ENCODE measurements around the gene BBLN. TPM values are rescaled to one million over a fixed set of nuclear protein-coding genes. Genes with fewer than 3 reads are reported as not detected.

Gene BBLN
- total RNA-seq, 1 donor from 2014 or later = 26.3 TPM

DNA sequence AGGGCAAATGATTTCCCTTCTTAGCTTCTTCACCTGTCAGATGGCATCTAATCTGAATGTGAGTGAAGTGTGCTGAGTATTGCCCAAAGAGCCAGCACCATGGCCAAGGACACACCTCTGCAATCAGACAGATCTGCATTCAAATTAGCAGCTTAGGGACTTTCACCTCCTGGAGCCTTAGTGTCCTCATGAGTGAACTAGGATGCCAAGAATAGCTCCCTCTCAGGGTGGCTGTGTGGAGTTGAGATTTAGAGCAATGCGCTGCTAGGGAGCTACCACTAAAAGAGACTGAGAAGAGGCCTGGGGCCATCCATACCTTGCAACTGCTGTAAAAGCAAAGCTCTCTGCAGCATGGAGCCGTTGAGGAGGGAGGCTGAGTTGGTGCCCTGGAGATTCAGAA is 29.9 kb downstream of the BBLN start:
- no peak for DNase-seq (ENCODE audit: low read depth in 2 of 2)

DNA sequence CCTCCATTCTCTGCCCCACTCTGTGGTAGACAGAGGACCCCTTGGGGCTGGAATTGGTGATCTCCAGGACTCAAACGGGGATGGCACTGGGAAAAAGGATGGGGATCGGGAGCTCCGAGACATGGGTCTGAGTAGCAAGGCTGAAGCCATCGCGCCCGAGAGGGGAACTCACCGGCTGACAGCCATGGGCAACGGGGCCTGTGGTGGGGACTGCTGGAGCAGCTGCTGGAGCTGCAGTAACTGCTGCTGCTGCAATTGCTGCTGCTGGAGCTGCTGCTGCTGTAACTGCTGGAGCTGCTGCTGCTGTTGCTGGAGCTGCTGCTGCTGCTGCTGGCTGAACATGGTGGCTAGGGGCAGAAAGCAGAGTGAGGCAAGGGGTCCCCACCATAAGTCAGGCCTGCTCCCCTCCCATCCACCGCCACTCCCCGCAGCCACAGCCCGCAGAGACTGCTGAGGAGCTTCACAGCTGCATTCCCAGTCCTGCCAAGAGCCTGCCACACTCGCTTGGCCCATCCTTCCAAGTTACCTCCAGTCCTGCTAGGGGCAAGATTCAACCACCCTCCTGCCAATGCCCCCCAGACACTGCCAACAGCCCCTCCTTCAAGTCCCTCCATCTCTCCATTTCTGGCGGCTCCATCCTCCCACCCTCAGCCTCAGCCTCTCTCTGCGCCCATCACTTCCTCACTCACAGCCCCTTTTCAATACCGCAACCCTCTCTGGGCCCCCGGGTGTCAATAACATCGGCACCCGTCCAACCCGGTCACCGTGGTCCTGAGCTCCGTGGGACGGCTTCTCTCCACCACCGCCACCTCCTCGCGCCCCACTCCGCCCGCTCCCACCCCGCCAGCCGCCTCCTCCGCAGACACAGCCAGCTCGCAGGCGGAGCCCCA is 30.7 kb downstream of the BBLN start:
- DNase-seq (ENCODE audit: low read depth in 2 of 2) = no peak

- peak; percentile 43 to 87 for DNase-seq (ENCODE audit: low read depth in 2 of 2)
These were observed 31.5 kb downstream of the BBLN start, which contains the start of gene CIZ1 for GRCh38 chr9:128191406-128192046. Gene CIZ1 (minus strand): TSS chr9:128191572. CDS start chr9:128190857, 715 bp downstream.

- peak; percentile 81 to 89 for DNase-seq (ENCODE audit: low read depth in 2 of 2)
These were observed 32.7 kb downstream of the BBLN start for GRCh38 chr9:128192601-128193371.

- no peak for DNase-seq (ENCODE audit: low read depth in 2 of 2)
These were observed 33.5 kb downstream of the BBLN start for GRCh38 chr9:128193469-128194096.

DNA sequence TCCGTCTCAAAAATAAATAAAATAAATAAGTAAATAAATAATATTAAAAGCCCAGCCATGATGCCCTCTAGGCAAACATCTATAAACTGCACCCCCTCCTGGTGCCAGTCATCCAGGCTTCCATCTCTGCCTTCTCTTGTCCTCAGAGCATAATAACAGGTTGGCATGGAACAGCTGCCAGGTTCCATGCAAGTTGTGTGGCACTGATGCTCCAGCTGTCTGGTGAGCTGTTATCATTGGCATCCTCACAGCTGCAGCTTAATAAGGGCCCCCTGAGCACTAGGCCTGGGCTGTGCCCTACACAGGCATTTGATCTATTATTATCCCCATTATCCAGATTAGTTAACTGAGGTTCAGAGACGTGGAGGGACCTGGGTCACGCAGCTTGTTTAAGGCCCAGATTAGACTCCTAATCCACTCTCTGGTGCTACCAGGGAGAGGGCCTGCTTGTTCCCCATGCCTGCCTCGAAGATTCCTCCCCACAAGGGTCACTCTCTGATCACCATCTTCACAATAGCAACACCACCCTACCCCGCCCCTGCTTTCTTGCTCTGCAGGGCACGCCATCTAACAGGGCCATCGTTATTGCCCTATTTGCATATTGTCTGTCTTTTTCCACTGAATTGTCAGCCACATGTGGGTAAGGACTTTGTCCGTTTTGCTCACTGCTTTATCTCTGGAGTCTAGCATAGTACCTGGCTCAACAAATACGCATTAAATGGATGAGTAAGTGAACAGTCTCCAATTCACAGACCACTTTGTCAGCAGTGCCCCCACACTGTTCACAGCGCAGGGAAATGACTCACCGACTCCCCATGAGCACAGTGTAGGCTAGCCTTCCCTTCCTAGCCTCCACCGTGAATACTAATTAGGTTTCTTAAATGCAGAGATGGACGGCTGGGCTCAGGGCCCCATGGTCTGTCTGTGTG is 41.6 kb downstream of the BBLN start:
- peak in 1 of 2 donors; percentile 52 for DNase-seq (ENCODE audit: low read depth in 2 of 2)

DNA sequence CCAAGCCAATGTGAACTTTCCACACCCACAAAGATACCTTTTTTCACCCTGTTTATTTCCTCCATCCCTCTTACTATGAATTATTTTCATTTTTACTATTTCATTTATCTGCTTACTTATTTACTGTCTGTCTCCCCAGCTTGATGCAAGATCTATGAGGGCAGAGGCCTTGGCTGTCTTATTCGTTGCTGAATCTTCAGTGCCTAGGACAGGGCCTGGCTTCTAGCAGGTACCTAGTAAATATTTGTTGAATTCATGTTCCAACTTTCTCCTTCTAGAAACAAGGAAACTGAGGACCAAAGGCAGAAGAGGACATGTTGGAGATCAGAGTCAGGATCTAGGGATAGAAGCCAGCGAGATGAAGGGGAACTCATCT is 42.6 kb downstream of the BBLN start:
- no peak for DNase-seq (ENCODE audit: low read depth in 2 of 2)

DNA sequence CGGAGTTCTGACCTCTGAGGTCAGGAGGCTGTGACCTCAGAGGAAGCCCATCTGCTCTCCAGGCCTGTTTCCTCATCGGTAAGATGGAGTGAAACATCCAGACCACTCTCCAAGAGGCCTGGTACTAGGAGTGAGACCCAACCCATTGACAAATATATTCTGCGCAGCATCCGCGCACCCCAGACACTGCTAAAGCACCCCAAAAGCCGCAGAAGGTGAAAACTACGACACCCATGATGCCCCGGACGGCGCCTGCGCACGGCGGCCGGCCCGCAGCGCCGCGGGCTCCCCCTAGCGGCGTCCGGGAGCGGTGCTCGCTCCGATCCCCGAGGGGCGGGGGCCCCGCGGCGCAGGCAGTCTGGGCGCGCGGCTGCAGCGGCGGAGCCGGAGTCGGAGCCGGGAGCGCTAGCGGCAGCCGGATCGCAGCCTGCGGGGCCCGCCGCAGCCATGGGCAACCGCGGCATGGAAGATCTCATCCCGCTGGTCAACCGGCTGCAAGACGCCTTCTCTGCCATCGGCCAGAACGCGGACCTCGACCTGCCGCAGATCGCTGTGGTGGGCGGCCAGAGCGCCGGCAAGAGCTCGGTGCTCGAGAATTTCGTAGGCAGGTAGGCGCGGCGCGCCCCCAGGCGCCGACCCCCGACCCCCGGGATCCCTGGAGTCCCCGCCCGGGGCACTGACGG is 43.1 kb downstream of the BBLN start, which contains the start of gene DNM1:
Gene DNM1, plus strand, starts transcription at position 356 of the 683 bp plus-strand sequence. Its CDS starts 92 bp downstream, at position 448.
- DNase-seq (ENCODE audit: low read depth in 2 of 2) = peak in 1 of 2 donors; percentile 50

DNA sequence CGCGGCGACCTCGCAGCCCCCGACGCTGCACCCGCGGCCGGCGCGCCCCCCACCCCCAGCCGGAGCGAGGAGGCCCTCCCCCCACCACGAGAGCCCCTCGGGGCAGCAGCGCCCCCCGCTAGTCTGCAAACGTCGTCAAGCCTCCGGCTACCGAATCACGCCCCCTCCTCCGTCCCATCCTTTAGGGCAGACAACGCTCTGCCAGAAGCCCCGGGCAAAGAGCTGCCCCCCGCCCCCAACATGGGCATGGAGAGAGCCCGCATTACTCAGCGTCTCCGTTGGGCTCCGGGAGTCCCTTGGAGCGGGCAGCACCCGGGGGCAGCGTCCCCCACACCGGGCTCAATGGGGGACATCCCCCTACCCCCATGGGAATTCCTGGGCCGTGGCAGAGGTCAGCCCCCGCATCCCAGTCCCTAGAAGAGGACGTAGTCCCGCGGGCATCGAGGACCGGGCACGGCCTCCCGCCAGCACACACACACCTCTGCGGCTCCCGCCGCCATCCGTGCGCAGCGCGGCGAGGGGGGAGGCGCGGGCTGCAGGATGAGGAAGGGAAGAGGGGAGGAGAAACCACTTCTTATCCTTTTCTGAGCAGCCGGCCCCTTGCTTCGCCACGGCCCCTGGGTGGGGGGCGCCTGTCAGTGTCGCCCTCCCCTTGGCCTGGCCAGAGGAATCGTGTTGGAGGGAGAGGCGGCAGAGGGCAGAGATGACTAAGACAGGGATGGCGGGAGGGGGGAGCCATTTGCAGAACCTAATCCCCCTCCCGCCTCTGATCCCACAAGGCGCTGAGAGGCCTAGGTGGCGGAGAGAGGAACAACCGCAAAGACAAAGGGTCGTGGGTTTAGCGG is 43.9 kb downstream of the BBLN start:
- DNase-seq (ENCODE audit: low read depth in 2 of 2) = peak in 1 of 2 donors; percentile 31

DNA sequence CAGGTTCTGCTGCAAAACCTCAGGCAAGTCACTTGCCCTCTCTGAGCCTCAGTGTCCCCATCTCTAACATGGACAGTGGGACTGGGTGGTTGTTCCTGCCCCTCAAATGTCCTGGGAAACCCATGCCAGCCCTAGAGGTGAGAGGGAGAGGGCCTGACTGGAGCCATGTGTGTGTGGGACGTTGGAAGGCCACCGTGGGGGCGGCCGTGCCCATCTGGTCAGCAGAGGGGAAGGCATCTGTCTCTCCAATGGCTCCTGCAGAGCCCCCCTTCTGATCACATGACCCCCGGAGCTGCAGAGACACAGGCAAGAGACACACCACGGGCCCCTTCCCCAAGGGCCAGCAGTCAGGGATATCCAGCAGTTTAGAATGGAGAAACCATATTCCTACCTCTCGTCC is 44.8 kb downstream of the BBLN start:
- DNase-seq (ENCODE audit: low read depth in 2 of 2) = no peak

GRCh38 chr9:128205296-128205944 is 45.4 kb downstream of the BBLN start:
- DNase-seq (ENCODE audit: low read depth in 2 of 2) = no peak

- no peak for DNase-seq (ENCODE audit: low read depth in 2 of 2)
These were observed 46.4 kb downstream of the BBLN start for GRCh38 chr9:128206484-128206883.

- DNase-seq (ENCODE audit: low read depth in 2 of 2) = no peak
These were observed 47.1 kb downstream of the BBLN start for GRCh38 chr9:128206916-128207910.

DNA sequence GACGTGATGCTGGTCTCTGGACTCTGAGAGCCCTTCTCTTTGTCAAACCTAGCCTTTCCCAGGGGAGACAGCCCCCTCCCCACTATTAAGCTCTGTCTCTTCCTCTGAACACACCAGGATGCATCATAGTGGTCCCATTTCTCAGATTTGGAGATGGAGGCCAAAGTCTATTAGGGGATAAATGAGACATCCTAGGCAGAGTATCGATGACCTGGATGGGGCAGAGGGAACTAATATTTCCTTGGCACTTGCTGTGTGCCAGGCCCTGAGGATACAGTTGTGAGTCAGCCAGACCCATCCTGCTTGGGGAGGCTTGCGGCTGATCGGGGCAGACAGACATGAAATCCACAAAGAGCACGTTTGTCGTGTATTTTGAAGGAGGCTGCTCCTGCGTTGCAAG is 48.3 kb downstream of the BBLN start:
- DNase-seq (ENCODE audit: low read depth in 2 of 2) = no peak

GRCh38 chr9:128208946-128209669 is 49.0 kb downstream of the BBLN start:
- no peak for DNase-seq (ENCODE audit: low read depth in 2 of 2)

Measured in dermis microvascular lymphatic vessel endothelial cell (primary cell).